Progenitor cell of endocrine pancreas (in vitro differentiated cells): Measurements from ENCODE around the gene ADRM1. TPM values are rescaled to one million over a fixed set of nuclear protein-coding genes. Genes with fewer than 3 reads are reported as not detected.

Experiments
- DNase-seq: peaks from one replicate; pipeline ENCODE4 v3.0.0; 2021; ENCODE audit warnings: low spot score; ENCODE audit not compliant: unreplicated experiment
- H3K27ac Mint-ChIP-seq: 2 replicates; pipeline ENCODE4 v1.8.0; 2021; ENCODE audit warnings: mild to moderate bottlenecking, moderate library complexity, mixed read lengths
- H3K27me3 Mint-ChIP-seq: 2 replicates; pipeline ENCODE4 v1.8.0; 2021; ENCODE audit warnings: mixed read lengths
- H3K36me3 Mint-ChIP-seq: 2 replicates; pipeline ENCODE4 v1.8.0; 2022; ENCODE audit warnings: mixed read lengths; ENCODE audit not compliant: insufficient read depth
- H3K4me1 Mint-ChIP-seq: 2 replicates; pipeline ENCODE4 v1.8.0; 2021; ENCODE audit warnings: low read depth, mixed read lengths
- H3K4me3 Mint-ChIP-seq: 2 replicates; pipeline ENCODE4 v1.8.0; 2021; ENCODE audit warnings: low read depth, mild to moderate bottlenecking, moderate library complexity, mixed read lengths
- H3K9me3 Mint-ChIP-seq: 2 replicates; pipeline ENCODE4 v1.8.0; 2021; ENCODE audit warnings: low read depth, mixed read lengths
- total RNA-seq: library from RNA; stranded (reverse); gene quantifications from 2 replicates; pipeline ENCODE4 v1.2.1, GENCODE V29; 2021
- TF ChIP-seq, protein P1 (sequence below): fragments of 200-600 bp; sonication (generic); IDR thresholded peaks from one replicate; pipeline ENCODE4 v1.5.0; 2021; ENCODE audit warnings: antibody characterized with exemption, mild to moderate bottlenecking; ENCODE audit not compliant: unreplicated experiment

The ADRM1 gene
- total RNA-seq, 1 donor from 2014 or later, result 66.2 TPM

DNA sequence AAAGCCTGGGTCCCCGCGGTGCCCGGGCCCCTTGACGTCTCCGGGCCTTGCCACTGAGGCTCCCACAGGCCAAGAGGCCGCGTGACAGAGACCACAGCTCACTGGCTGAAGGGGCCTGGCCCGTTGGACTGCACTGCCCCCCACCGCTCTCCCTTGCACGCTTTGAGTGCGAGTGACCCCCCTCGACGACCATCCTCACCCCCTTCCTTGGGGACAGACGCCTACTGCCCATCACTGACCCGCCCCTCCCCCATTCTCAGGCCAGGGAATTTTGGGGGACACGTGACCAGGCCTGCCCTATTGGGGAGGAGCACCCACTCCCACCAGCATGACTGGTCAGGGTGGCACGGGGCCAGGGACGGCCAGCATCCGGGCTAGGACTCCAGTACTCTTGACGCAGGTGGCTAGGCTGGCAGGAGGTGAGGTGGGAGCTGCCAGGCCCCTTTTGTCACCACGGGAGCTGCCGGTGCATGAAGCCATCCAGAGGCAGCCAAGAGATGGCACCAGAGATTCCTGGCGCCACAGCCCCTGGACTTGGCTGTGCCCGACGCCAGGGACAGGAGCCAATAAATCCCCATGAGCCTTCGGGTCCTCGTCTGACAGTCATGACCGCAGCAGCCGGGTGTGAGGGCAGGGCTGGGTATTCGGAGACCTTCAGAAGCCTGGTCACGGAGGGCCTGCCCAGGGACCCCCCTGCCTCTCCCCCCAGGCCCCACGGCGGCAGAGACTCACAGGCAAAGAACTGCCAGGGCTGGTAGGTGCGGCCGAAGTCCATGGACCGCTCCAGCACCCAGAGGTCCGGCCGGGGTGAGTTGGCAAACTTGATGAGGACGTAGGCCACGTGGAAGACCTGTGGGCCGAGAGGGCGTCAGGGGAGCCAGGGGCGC is 49.8 kb downstream of the ADRM1 start:
- Mint-ChIP-seq H3K36me3 (peaks cover 17% of the 10 kb centered on the region), H3K9me3 (peaks cover 8% of the 10 kb centered on the region), H3K4me3 (no peak overlapping the region), H3K27me3 (no peaks in the 10 kb centered on the region), H3K4me1 (peaks cover 10% of the 10 kb centered on the region), H3K27ac (no peak overlapping the region)
- DNase-seq, result no peak
- TF ChIP-seq, protein P1, sequence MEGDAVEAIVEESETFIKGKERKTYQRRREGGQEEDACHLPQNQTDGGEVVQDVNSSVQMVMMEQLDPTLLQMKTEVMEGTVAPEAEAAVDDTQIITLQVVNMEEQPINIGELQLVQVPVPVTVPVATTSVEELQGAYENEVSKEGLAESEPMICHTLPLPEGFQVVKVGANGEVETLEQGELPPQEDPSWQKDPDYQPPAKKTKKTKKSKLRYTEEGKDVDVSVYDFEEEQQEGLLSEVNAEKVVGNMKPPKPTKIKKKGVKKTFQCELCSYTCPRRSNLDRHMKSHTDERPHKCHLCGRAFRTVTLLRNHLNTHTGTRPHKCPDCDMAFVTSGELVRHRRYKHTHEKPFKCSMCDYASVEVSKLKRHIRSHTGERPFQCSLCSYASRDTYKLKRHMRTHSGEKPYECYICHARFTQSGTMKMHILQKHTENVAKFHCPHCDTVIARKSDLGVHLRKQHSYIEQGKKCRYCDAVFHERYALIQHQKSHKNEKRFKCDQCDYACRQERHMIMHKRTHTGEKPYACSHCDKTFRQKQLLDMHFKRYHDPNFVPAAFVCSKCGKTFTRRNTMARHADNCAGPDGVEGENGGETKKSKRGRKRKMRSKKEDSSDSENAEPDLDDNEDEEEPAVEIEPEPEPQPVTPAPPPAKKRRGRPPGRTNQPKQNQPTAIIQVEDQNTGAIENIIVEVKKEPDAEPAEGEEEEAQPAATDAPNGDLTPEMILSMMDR, result no peak

DNA sequence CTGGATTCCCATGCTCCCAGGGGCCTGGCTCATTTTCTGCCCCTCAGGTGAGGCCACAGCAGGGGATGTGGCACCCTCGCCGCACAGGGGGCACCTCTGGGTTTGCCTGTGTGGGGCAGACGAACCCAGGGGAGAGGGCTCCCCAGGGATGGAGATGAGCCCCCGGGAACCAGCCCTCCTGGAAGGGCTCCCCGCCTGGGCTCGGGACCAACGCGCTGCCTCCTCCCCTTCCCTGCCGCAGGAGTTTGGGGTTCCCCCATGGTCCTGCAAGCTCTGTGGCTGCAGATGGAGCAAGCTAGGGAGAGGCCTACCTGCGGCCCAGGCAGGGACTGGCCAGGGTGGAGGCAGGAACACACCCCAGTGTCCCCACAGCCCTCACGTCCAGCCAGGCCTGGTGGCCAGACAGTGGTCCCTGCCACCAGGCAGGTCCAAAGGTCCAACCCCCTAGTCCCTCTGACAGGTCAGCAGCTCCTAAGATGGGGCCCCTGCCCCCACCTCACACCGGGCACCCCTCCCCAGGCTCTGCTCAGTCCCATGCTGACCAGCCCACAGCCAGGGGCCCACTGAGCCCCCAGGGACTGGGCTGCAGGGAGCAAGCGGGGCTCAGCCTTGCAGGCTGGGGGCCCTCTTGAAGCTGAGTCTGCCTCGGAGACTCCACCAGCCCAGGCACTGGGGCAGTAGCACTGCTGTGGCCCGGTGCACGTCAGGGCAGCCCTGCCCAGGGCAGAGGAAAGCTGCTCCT is 50.7 kb downstream of the ADRM1 start:
- peaks cover 10% of the 10 kb centered on the region for H3K4me1 Mint-ChIP-seq
- no peaks in the 10 kb centered on the region for H3K27me3 Mint-ChIP-seq
- peaks cover 7% of the 10 kb centered on the region for H3K9me3 Mint-ChIP-seq
- no peak overlapping the region for H3K4me3 Mint-ChIP-seq
- TF ChIP-seq, protein P1, result no peak
- no peak for DNase-seq
- peaks cover 12% of the 10 kb centered on the region for H3K36me3 Mint-ChIP-seq
- no peak overlapping the region for H3K27ac Mint-ChIP-seq

DNA sequence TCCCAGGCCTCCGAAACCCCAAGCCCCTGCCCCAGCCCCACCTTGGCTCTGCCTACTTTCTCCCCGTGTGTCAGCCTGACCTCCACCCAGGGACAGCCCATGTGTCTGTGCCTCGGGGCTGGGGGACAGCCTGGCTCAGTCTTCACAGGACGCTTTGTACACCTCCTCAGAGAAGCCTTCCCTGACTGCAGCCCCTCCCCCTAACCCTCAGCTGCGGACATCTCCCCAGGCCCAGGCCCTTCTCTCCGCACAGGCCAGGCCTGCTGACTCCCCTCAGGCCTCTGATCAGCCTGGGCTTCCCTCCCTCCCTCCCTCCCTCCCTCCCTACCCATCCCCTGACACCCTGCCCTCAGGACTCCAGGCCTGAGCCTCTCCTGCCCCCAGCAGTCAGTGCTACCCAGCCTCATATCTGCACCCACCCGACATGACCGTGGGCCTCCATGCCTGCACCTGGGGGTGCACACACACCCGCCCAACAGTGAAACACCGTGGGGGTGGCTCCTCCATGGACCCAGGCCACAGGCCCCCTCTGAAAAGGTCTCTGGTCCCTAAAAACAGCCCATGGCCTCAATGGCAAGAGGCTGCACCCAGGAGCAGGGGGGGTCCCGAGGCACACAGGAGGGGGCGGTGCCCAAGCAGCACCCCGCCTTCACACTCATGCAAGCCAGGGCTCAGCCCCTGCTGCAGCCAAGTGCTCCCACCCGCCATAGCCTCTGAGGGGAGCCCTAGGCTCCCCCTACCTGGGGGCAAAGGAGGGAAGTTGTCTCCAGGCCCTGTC is 51.4 kb downstream of the ADRM1 start:
- H3K27ac Mint-ChIP-seq, result no peak overlapping the region
- no peak for DNase-seq
- TF ChIP-seq, protein P1, result no peak
- H3K4me1 Mint-ChIP-seq, result peaks cover 12% of the 10 kb centered on the region
- peaks cover 6% of the 10 kb centered on the region for H3K36me3 Mint-ChIP-seq
- peaks cover 2% of the 10 kb centered on the region for H3K9me3 Mint-ChIP-seq
- no peaks in the 10 kb centered on the region for H3K27me3 Mint-ChIP-seq
- no peak overlapping the region for H3K4me3 Mint-ChIP-seq

DNA sequence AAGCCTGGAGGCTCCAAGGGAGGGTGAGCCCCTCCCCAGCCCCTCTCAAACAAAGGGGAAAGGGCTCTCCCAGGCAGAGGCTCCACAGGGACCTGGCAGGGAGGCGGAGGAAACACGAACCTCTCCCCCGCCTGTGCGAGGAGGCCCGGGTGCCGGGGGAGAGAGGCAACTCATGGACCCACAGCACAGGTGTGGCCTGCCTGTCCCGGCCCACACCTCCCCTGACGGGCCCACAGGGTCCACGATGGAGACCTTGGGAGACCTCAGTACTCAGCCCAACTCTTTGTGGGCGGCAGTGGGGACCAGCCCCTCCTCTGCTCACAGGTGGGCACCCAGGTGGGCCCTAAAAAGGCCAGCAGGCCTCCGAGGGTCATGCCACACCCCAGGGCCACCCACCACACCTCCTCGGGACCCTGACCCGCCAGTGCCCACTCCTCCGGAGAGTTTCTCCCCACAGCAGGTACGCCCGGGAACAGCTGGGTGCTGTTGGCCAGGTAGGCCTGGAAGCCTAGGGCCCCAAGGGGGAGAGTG is 52.1 kb downstream of the ADRM1 start:
- no peak for DNase-seq
- Mint-ChIP-seq H3K36me3 (peaks cover 2% of the 10 kb centered on the region), H3K27ac (no peak overlapping the region), H3K9me3 (no peaks in the 10 kb centered on the region), H3K4me1 (peaks cover 12% of the 10 kb centered on the region), H3K27me3 (no peaks in the 10 kb centered on the region), H3K4me3 (no peak overlapping the region)
- TF ChIP-seq, protein P1, result no peak

DNA sequence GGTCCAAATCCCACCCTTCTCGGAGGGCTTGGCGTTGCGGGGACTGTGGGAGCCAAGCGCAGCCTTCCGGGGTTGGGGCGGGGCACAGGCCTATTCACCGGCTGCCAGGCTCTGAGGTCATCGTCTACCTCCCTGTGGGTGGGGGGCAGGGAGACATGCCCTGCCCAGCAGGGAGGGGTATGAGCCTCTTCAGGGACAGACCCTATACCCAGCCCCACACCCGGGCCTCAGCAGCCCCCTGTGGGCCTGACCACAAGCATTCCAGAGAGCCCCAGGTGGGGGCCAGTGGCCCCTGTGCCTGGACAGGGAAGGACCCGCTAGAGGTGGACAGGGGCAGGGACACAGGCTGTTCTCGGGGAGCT is 52.7 kb downstream of the ADRM1 start:
- Mint-ChIP-seq H3K27me3 (no peaks in the 10 kb centered on the region), H3K36me3 (no peaks in the 10 kb centered on the region), H3K27ac (no peak overlapping the region), H3K9me3 (no peaks in the 10 kb centered on the region), H3K4me1 (peaks cover 12% of the 10 kb centered on the region), H3K4me3 (no peak overlapping the region)
- TF ChIP-seq, protein P1, result no peak
- no peak for DNase-seq
